Measurements from ENCODE around the gene PRMT1. TPM values are rescaled to one million over a fixed set of nuclear protein-coding genes. Genes with fewer than 3 reads are reported as not detected.

The PRMT1 gene
- total and polyA plus RNA-seq, 9 of the 15 experiments (the other 6 are each of a cell fraction or from before 2014, with no cell fraction given) = 13.3 to 464 (median 326) TPM

GRCh38 chr19:49642492-49643035 is 34.5 kb upstream of the PRMT1 start (continued):
- TF ChIP-seq CLOCK (CRISPR knock-in tag; IDR thresholded peaks at IDR 0.05; ENCODE audit: borderline replicate concordance) (no peak), MAFF (IDR thresholded peaks at IDR 0.05; ENCODE audit: low read length) (no peak), TBP (optimal IDR thresholded peaks at IDR 0.05; ENCODE audit: low read depth, low read length) (no peak), HDGF (IDR thresholded peaks at IDR 0.05) (no peak), DPF2 (IDR thresholded peaks at IDR 0.05) (0 out of 2 replicates have a peak, but pooled peaks have one; percentile 30), PHF21A (IDR thresholded peaks at IDR 0.05; ENCODE audit: borderline replicate concordance, low read depth) (no peak), CBX3 (IDR thresholded peaks at IDR 0.05; ENCODE audit: borderline replicate concordance in 1 of 2, low read length in 2 of 2) (no peak), MYC (IDR thresholded peaks at IDR 0.05; ENCODE audit: low read depth, low read length) (no peak), MYC (CRISPR knock-in tag; IDR thresholded peaks at IDR 0.05; ENCODE audit: borderline replicate concordance, low read depth) (peak; percentile 28; the same call in 1 of the 2 replicates), MLLT1 (IDR thresholded peaks at IDR 0.05) (no peak)
